HepG2 (cell line): ENCODE data around the gene ANKS3. TPM values are rescaled to one million over a fixed set of nuclear protein-coding genes. Genes with fewer than 3 reads are reported as not detected.

Experiments
- HDAC2 ChIP-seq: sonication (generic); formaldehyde crosslinking; IDR thresholded peaks from 2 replicates; pipeline ENCODE4 v1.4.0; 2020; ENCODE audit warnings: missing genetic modification reagents
- HNF1B ChIP-seq: sonication (generic); formaldehyde crosslinking; IDR thresholded peaks from 2 replicates; pipeline ENCODE4 v1.5.1; 2020; ENCODE audit warnings: mild to moderate bottlenecking, moderate library complexity, missing genetic modification reagents
- KDM3A ChIP-seq: IDR thresholded peaks from 2 replicates; pipeline ENCODE4 v1.6.1; 2018; ENCODE audit warnings: low read depth, missing compliant biosample characterization
- KLF15 ChIP-seq: sonication (generic); formaldehyde crosslinking; IDR thresholded peaks from 2 replicates; pipeline ENCODE4 v1.8.1; 2023; ENCODE audit warnings: borderline replicate concordance, mild to moderate bottlenecking, inconsistent platforms, missing genetic modification reagents, mixed read lengths
- NCOR1 ChIP-seq: fragments of 200-600 bp; sonication (generic); IDR thresholded peaks from 2 replicates; pipeline ENCODE4 v1.7.0; 2017; ENCODE audit warnings: antibody characterized with exemption, low read length, borderline replicate concordance
- PATZ1 ChIP-seq: sonication (generic); formaldehyde crosslinking; IDR thresholded peaks from 2 replicates; pipeline ENCODE4 v1.4.0; 2020; ENCODE audit warnings: missing genetic modification reagents
- PCBP1 ChIP-seq: fragments of 200-400 bp; formaldehyde crosslinking; IDR thresholded peaks from 2 replicates; pipeline ENCODE4 v1.6.1; 2017; ENCODE audit warnings: mild to moderate bottlenecking, low read depth, low read length, borderline replicate concordance
- SALL1 ChIP-seq: sonication (generic); formaldehyde crosslinking; IDR thresholded peaks from 2 replicates; pipeline ENCODE4 v1.8.0; 2022; ENCODE audit warnings: mild to moderate bottlenecking, missing genetic modification reagents
- ZHX2 ChIP-seq, 2 experiments: sonication (generic) in 1 of 2; formaldehyde crosslinking in 1 of 2; IDR thresholded peaks; 2 replicates each; pipeline versions ENCODE4 v1.6.1 to v1.9.0; 2014 to 2022; ENCODE audit warnings: antibody characterized with exemption in 1 of 2, borderline replicate concordance in 1 of 2, inconsistent platforms in 1 of 2, low read depth in 1 of 2, missing genetic modification reagents in 1 of 2
- ZNF570 ChIP-seq: sonication (generic); formaldehyde crosslinking; IDR thresholded peaks from 2 replicates; pipeline ENCODE4 v1.4.0; 2020; ENCODE audit warnings: mild to moderate bottlenecking, missing genetic modification reagents, borderline replicate concordance
- polyA plus RNA-seq, 8 experiments: library from polyadenylated mRNA; depleted of rRNA in 3 of 8; stranded (reverse) in 7 of 8; unstranded in 1 of 8; fragments of >200 nt; fragmentation: Illumina TruSeq in 4 of 8; extraction: Trizol in 4 of 8; gene quantifications; 2 replicates each; pipeline versions ENCODE4 v1.2.1 to v1.2.3, GENCODE V29; 2011 to 2016; ENCODE audit warnings: low read depth in 4 of 8, missing spikeins in 1 of 8, mixed read lengths in 1 of 8; ENCODE audit not compliant: insufficient read depth in 1 of 8
- total RNA-seq, 5 experiments: library from RNA; depleted of rRNA; stranded (reverse); fragments of >200 nt; fragmentation: Illumina TruSeq; extraction: Trizol; gene quantifications; 2 replicates each; pipeline ENCODE4 v1.2.3, GENCODE V29; 2016; ENCODE audit warnings: low read depth in 1 of 5

ANKS3 gene
- total and polyA plus RNA-seq, 2 of the 13 experiments (the other 11 are each of a cell fraction or from before 2014, with no cell fraction given): 11.4 to 15.9 TPM

GRCh38 chr16:4682616-4683254, 51.3 kb downstream of the ANKS3 start (continued):
- TF ChIP-seq ZHX2 (IDR thresholded peaks at IDR 0.05; ENCODE audit: low read depth) (peak; percentile 29; the same call in 1 of the 2 replicates), ZHX2 (CRISPR knock-in tag; IDR thresholded peaks at IDR 0.05; ENCODE audit: borderline replicate concordance) (no peak), PATZ1 (CRISPR knock-in tag) (0 out of 2 replicates have a peak, but pooled peaks have one; percentile 35), KDM3A (CRISPR knock-in tag) (peak; percentile 76; the same call in 1 of the 2 replicates), ZNF570 (no peak), SALL1 (CRISPR knock-in tag) (peak; percentile 28; the same call in 1 of the 2 replicates), KLF15 (CRISPR knock-in tag) (no peak), PCBP1 (0 out of 2 replicates have a peak, but pooled peaks have one; percentile 55), NCOR1 (no peak), HDAC2 (peak; percentile 20; the same call in 1 of the 2 replicates), HNF1B (0 out of 2 replicates have a peak, but pooled peaks have one; percentile 47)
